ENCODE data around the gene NAA25. TPM values are rescaled to one million over a fixed set of nuclear protein-coding genes. Genes with fewer than 3 reads are reported as not detected.
A peak's percentile ranks its signal among the peaks of the same experiment; 100 is the strongest.

The NAA25 gene
- polyA plus RNA-seq, 1 donor from 2014 or later = 30.7 TPM

DNA sequence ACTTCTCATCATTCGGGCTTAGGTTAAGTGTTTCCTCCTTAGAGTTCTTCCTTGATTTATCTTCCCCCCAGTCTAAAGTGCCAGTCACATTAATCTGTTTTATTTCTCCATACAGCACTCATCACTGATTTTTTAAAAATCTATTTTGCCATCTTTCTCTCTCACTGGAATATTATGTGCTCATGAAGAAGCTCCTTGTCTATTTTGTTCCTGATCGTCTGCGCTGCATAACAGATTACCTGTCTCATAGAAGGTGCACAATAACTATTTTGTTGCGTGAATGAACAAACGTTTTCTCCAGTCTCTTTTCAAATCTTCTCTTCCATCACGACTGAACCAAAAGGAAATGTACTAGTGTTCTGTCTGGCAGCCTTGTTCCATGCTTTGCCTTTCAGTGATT, 92.6 kb downstream of the NAA25 start:
- Histone ChIP-seq H3K9me3 (ENCODE audit: low read length) (no peaks in the 10 kb centered on the region), H3K27ac (ENCODE audit: low read length) (no peak overlapping the region), H3K79me2 (replicated peaks; ENCODE audit: insufficient read depth, low read length) (peaks cover 38% of the 10 kb centered on the region), H3K9me2 (ENCODE audit: insufficient read depth, low read length) (no peaks in the 10 kb centered on the region), H3K27me3 (ENCODE audit: insufficient read depth, low read depth, low read length) (no peaks in the 10 kb centered on the region), H3F3A (ENCODE audit: insufficient read depth, low read length, poor library complexity, severe bottlenecking) (peaks cover 3% of the 10 kb centered on the region), H4K20me1 (ENCODE audit: insufficient read depth) (peaks cover 3% of the 10 kb centered on the region), H2AFZ (ENCODE audit: low read depth, low read length) (no peak overlapping the region), H3K4me2 (ENCODE audit: low read length) (no peak overlapping the region), H3K9ac (ENCODE audit: low read length) (no peak overlapping the region), H3K36me3 (ENCODE audit: insufficient read depth, low read length) (peaks cover 9% of the 10 kb centered on the region), H3K4me3 (ENCODE audit: low read length) (no peak overlapping the region)
- TF ChIP-seq, protein P1, sequence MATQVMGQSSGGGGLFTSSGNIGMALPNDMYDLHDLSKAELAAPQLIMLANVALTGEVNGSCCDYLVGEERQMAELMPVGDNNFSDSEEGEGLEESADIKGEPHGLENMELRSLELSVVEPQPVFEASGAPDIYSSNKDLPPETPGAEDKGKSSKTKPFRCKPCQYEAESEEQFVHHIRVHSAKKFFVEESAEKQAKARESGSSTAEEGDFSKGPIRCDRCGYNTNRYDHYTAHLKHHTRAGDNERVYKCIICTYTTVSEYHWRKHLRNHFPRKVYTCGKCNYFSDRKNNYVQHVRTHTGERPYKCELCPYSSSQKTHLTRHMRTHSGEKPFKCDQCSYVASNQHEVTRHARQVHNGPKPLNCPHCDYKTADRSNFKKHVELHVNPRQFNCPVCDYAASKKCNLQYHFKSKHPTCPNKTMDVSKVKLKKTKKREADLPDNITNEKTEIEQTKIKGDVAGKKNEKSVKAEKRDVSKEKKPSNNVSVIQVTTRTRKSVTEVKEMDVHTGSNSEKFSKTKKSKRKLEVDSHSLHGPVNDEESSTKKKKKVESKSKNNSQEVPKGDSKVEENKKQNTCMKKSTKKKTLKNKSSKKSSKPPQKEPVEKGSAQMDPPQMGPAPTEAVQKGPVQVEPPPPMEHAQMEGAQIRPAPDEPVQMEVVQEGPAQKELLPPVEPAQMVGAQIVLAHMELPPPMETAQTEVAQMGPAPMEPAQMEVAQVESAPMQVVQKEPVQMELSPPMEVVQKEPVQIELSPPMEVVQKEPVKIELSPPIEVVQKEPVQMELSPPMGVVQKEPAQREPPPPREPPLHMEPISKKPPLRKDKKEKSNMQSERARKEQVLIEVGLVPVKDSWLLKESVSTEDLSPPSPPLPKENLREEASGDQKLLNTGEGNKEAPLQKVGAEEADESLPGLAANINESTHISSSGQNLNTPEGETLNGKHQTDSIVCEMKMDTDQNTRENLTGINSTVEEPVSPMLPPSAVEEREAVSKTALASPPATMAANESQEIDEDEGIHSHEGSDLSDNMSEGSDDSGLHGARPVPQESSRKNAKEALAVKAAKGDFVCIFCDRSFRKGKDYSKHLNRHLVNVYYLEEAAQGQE (IDR thresholded peaks at IDR 0.05; ENCODE audit: borderline replicate concordance) = no peak
- TF ChIP-seq EP300 (conservative IDR thresholded peaks at IDR 0.05; ENCODE audit: poor library complexity, severe bottlenecking) (no peak), EZH2 (IDR thresholded peaks at IDR 0.05; ENCODE audit: borderline replicate concordance, insufficient read depth, low read length, poor library complexity, severe bottlenecking) (no peak), POLR2AphosphoS5 (IDR thresholded peaks at IDR 0.05) (no peak), SMC3 (conservative IDR thresholded peaks at IDR 0.05; ENCODE audit: poor library complexity) (no peak), TAF1 (IDR thresholded peaks at IDR 0.05; ENCODE audit: low read depth) (no peak), MXI1 (conservative IDR thresholded peaks at IDR 0.05; ENCODE audit: poor library complexity, severe bottlenecking) (no peak), RAD21 (conservative IDR thresholded peaks at IDR 0.05) (no peak)
- TF ChIP-seq, protein P2, sequence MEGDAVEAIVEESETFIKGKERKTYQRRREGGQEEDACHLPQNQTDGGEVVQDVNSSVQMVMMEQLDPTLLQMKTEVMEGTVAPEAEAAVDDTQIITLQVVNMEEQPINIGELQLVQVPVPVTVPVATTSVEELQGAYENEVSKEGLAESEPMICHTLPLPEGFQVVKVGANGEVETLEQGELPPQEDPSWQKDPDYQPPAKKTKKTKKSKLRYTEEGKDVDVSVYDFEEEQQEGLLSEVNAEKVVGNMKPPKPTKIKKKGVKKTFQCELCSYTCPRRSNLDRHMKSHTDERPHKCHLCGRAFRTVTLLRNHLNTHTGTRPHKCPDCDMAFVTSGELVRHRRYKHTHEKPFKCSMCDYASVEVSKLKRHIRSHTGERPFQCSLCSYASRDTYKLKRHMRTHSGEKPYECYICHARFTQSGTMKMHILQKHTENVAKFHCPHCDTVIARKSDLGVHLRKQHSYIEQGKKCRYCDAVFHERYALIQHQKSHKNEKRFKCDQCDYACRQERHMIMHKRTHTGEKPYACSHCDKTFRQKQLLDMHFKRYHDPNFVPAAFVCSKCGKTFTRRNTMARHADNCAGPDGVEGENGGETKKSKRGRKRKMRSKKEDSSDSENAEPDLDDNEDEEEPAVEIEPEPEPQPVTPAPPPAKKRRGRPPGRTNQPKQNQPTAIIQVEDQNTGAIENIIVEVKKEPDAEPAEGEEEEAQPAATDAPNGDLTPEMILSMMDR (IDR thresholded peaks at IDR 0.05; ENCODE audit: poor library complexity, severe bottlenecking) = no peak

DNA sequence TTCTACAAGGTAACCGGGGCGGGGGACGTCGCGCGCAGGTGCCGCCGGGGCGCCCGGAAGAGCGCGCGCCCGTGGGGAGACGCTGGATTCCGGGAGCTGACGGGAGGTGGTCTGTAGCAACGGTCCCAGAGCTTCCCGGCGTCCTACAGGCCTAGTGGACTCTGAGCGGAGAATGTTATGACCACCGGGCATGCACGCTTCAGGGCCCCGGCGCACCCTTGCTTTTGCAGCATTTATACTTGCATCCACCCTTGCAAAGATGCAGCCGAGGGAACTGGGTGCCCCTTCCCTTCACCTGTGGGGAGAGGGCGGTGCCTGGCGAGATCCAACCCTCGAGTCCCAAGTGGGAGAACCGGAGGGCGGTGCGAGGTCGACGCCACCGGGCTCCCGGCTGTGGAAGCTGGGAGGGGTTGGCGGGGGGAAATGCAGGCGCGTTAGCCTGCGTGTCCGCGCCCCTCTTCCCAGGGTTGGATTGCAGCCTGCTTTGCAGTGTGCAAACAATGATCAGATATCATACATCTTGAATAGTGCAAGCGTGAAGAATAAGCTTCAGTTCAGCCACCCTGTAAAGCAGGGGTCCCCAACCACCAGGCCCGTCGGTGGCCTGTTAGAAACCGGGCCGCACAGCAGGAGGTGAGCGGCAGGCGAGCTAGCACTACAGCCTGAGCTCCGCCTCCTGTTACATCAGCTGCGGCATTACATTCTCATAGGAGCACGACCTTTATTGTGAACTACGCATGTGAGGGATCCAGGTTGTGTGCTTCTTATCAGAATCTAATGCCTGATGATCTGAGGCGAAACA, 94.8 kb downstream of the NAA25 start:
- no peaks in the 10 kb centered on the region for H3K9me3 ChIP-seq (ENCODE audit: low read length)
- peak overlapping the region; percentile 99 for H3K9ac ChIP-seq (ENCODE audit: low read length)
- TF ChIP-seq EP300 (conservative IDR thresholded peaks at IDR 0.05; ENCODE audit: poor library complexity, severe bottlenecking) (peak; percentile 32), TAF1 (IDR thresholded peaks at IDR 0.05; ENCODE audit: low read depth) (peak; percentile 67), RAD21 (conservative IDR thresholded peaks at IDR 0.05) (no peak), MXI1 (conservative IDR thresholded peaks at IDR 0.05; ENCODE audit: poor library complexity, severe bottlenecking) (peak; percentile 40), POLR2AphosphoS5 (IDR thresholded peaks at IDR 0.05) (peak; percentile 91), SMC3 (conservative IDR thresholded peaks at IDR 0.05; ENCODE audit: poor library complexity) (peak; percentile 6), EZH2 (IDR thresholded peaks at IDR 0.05; ENCODE audit: borderline replicate concordance, insufficient read depth, low read length, poor library complexity, severe bottlenecking) (no peak)
- TF ChIP-seq, protein P1 (IDR thresholded peaks at IDR 0.05; ENCODE audit: borderline replicate concordance) = peak; percentile 85
- TF ChIP-seq, protein P2 (IDR thresholded peaks at IDR 0.05; ENCODE audit: poor library complexity, severe bottlenecking) = peak; percentile 34
- peaks cover 9% of the 10 kb centered on the region for H3K36me3 ChIP-seq (ENCODE audit: insufficient read depth, low read length)
- H3K27me3 ChIP-seq (ENCODE audit: insufficient read depth, low read depth, low read length) = no peaks in the 10 kb centered on the region
- H4K20me1 ChIP-seq (ENCODE audit: insufficient read depth) = no peaks in the 10 kb centered on the region
- peaks cover 31% of the 10 kb centered on the region for H3K79me2 ChIP-seq (replicated peaks; ENCODE audit: insufficient read depth, low read length)
- H3K9me2 ChIP-seq (ENCODE audit: insufficient read depth, low read length) = no peaks in the 10 kb centered on the region
- H2AFZ ChIP-seq (ENCODE audit: low read depth, low read length) = peak overlapping the region; percentile 65
- H3K27ac ChIP-seq (ENCODE audit: low read length) = peak overlapping the region; percentile 99
- peak overlapping the region; percentile 88 for H3K4me3 ChIP-seq (ENCODE audit: low read length)
- peak overlapping the region; percentile 47 for H3K4me2 ChIP-seq (ENCODE audit: low read length)
- peaks cover 3% of the 10 kb centered on the region for H3F3A ChIP-seq (ENCODE audit: insufficient read depth, low read length, poor library complexity, severe bottlenecking)
